Suppressor macrophage treated with lipopolysaccharide for 4 hours (primary cell): ENCODE measurements around the gene RBM34.
"Not testable (repeated sequence)": the region's sequence is repeated elsewhere in the genome, so short reads cannot be mapped to it uniquely, and the experiment has no call there.

Source experiments
- DNase-seq: peaks from one replicate; pipeline ENCODE4 v3.0.0-alpha.2; 2020

The RBM34 gene

GRCh38 chr1:235160957-235161684 lies at the start of gene RBM34:
Gene RBM34 (minus strand): TSS chr1:235161250. CDS start chr1:235161226, 24 bp downstream.
- peak; percentile 95 for DNase-seq

GRCh38 chr1:235207209-235207565 lies 46.1 kb upstream of the RBM34 start:
- no peak for DNase-seq

GRCh38 chr1:235206533-235207208 lies 45.6 kb upstream of the RBM34 start:
- no peak for DNase-seq

GRCh38 chr1:235205687-235206086 lies 44.6 kb upstream of the RBM34 start:
- no peak for DNase-seq

GRCh38 chr1:235203428-235203827 lies 42.4 kb upstream of the RBM34 start:
- no peak for DNase-seq

- DNase-seq = not testable (repeated sequence)
Observed at GRCh38 chr1:235202447-235202846, 41.4 kb upstream of the RBM34 start.

- peak; percentile 37 for DNase-seq
Observed at GRCh38 chr1:235199441-235199840, 38.4 kb upstream of the RBM34 start.

GRCh38 chr1:235190431-235190830 lies 29.4 kb upstream of the RBM34 start:
- DNase-seq = no peak

GRCh38 chr1:235187316-235187715 lies 26.3 kb upstream of the RBM34 start:
- DNase-seq = no peak

- DNase-seq = no peak
Observed at GRCh38 chr1:235181561-235182245, 20.7 kb upstream of the RBM34 start.

GRCh38 chr1:235180916-235181460 lies 19.9 kb upstream of the RBM34 start:
- DNase-seq = no peak

GRCh38 chr1:235176486-235176885 lies 15.4 kb upstream of the RBM34 start:
- no peak for DNase-seq

- DNase-seq = no peak
Observed at GRCh38 chr1:235169986-235170385, 8.9 kb upstream of the RBM34 start.

GRCh38 chr1:235168375-235168774 lies 7.3 kb upstream of the RBM34 start:
- DNase-seq = no peak

- DNase-seq = no peak
Observed at GRCh38 chr1:235161685-235162327, 756 bp upstream of the RBM34 start.

- DNase-seq = peak; percentile 50
Observed at GRCh38 chr1:235160383-235160956, 580 bp downstream of the RBM34 start.

- DNase-seq = not testable (repeated sequence)
Observed at GRCh38 chr1:235159930-235160329, 1.1 kb downstream of the RBM34 start.

GRCh38 chr1:235159284-235159683 lies 1.8 kb downstream of the RBM34 start:
- DNase-seq = not testable (repeated sequence)

- no peak for DNase-seq
Observed at GRCh38 chr1:235158680-235159079, 2.4 kb downstream of the RBM34 start.

- DNase-seq = no peak
Observed at GRCh38 chr1:235157150-235157549, 3.9 kb downstream of the RBM34 start.

GRCh38 chr1:235156740-235157139 lies 4.3 kb downstream of the RBM34 start:
- no peak for DNase-seq

GRCh38 chr1:235156265-235156664 lies 4.8 kb downstream of the RBM34 start:
- no peak for DNase-seq

GRCh38 chr1:235152235-235152634 lies 8.8 kb downstream of the RBM34 start:
- DNase-seq = no peak
